GM19238 (cell line): Measurements from ENCODE around the gene SNRPF.
"Not testable (repeated sequence)": the region's sequence is repeated elsewhere in the genome, so short reads cannot be mapped to it uniquely, and the experiment has no call there.

Source experiments
- DNase-seq: peaks from one replicate; pipeline ENCODE4 v3.0.0; 2011; ENCODE audit warnings: low spot score; ENCODE audit not compliant: insufficient read length

Gene SNRPF

DNA sequence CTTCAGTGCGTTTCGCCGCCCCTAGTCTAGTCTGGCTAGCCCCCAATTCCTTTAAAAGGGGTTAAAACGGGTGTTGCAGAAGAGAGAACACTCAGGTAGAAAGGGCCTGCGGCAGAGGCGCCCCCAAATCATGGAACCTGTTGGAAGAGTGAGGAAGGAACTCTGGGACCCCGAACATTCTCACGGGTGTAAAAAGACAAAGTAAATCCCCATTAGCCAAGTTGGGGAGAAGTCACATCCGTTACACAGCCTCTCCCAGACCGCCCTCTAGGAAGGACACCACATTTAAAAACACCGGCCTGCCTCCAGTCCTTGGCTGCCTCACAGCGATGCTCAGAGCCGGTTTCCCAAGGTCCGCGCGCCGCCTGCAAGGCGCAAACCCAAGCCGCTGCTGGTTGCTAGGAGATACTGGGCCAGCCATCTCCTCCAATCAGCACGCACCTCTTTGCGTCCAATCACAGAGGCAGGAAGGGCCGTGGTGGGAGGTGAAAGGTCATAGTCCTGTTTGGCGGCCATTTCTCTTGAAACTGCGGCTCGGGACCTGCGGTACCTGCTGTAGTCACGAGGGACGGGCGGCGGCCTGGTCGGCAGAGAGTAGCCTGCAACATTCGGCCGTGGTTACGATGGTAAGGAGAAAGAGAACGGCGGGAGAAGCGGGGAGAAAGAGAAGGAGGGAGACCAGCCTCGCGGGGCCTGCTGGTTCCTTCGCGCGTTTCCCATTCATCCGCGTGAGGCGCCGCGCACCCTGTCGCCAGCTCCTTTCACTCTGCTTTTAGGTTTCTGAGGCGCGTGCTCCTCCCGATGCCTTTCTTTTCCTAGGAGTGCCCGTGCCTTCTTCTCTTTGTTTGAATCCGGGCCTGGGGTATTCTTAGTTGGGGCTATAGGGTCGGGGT lies at the start of gene SNRPF:
SNRPF (plus strand) TSS at position 502 of the 893 bp plus-strand sequence; CDS start at position 624, 122 bp downstream.
- peak; percentile 92 for DNase-seq

DNA sequence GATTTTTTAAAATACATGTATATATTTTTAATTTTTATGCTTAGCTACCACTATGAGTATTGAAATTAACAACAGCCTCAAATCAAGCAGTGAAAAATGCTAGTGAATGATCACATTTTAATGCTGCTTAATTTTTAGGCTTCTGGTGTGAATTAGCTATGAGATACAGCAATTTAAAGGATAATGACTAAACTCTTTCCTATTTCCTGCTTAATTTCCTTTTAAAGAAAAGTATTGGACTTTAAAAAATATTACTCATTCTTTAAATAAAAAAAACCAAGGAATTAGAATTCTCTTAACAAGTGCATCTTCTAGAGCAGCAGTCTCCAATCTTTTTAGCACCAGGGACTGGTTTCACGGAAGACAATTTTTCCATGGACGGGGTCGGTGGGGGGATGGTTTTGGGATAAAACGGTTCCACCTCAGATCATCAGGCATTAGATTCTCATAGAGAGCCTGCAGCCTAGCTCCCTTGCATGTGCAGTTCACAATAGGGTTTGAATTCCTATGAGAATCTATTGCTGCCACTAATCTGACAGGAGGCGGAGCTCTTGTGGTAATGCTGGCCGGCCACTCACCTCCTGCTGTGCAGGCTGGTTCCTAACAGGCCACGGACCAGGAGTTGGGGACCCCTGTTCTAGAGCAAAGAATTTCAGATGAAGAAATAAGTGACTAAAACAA lies 49.6 kb upstream of the SNRPF start:
- no peak for DNase-seq

DNA sequence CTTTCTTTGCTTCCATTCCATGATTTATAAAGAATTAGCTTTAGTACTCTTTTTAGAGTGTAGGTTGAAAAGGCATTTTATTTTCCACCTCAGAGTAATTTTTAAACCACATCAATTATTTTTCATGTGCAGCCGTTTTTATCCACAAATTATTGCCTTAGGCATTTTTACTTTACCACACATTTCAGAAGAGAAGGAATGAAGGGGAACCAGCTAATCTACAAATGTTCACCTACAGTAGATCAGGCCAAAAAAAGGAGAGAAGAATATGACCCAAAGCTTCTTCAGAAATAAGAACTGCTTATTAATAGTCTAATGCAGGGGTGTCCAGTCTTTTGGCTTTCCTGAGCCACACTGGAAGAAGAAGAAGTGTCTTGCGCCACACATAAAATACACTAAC lies 48.3 kb upstream of the SNRPF start:
- no peak for DNase-seq

DNA sequence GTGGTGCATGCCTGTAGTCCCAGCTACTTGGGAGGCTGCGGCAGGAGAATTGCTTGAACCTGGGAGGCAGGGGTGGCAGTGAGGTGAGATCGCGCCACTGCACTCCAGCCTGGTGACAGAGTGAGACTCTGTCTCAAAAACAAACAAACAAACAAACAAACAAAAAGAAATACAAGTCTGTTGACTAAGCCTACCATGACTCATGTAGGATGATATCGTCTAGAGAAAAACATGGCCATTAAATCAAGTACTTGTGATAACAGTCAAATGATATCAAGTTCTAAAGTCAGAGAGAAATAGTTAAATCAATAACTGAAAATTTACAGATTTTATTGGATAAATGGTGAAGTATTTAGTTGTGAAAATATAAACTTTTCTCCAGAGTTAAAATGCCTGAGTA lies 46.6 kb upstream of the SNRPF start:
- not testable (repeated sequence) for DNase-seq

DNA sequence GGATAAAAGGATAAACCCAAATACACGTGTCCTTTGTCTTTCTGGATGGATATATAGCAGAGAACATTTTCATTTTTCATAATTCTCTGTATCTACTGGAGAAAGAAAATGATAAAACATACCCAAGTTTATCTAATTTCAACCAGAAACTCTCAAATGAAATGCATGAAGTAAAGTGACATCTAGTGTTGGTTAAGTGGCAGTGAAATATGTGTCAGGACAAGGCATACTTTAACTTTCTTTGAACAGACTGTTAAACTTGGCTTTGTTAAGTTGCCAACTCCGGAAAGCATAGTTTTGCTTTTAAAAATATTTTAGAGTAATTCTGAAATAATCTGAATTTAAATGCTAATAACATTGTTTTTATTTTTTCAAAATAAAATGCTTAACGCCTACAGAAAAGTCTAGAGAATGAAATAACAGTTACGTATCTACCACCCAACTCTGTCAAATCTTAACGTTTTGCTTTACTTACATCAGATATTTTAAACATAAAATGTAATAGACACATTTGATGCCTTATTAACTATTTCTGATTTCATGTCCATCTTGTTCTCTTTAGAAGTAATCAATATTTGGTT lies 43.0 kb upstream of the SNRPF start:
- no peak for DNase-seq

DNA sequence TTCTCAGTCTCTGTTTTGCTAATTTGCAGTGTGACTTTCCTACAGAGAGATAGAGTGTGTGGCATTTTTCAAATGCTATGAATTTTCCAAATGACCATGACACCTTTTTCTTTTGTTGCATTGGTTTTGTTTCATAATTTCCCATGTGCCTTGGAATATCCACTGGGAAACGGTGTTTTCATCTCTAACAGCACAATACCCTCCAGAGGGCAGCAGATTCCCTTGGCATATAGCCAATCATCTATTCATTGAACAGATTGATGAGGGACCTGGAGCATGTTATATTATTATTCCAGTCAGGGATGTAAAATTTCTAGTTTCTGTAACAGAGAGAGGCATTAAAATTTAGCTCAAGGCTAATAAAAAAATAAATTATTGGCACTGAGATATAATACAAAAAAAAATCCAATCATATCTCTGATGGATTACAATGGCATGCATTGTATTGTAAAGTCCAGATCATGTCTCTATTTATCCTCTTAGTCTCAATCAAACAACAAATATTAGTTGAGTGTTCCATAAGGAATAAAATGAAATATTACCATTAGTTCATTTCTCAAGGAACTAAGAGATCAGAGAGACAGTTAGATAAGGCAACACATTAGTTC lies 38.6 kb upstream of the SNRPF start:
- no peak for DNase-seq

DNA sequence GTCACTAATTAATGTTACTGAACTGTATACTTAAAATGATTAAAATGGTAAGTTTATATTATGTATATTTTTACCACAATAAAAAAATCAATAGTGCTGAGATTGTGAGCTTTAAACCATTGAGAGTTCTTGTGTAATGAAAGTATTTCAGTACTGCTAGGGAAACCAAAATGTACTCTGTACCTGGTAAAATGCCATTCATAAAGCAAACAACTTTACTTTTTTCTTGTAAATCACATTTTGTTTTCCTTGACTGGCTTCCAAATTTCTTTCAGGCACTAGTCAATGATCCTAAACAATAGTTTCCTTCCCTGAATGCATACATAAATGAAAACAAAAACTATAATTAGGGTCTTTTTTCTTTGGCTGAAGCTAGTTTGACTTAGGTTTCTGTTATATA lies 29.4 kb upstream of the SNRPF start:
- DNase-seq = no peak

DNA sequence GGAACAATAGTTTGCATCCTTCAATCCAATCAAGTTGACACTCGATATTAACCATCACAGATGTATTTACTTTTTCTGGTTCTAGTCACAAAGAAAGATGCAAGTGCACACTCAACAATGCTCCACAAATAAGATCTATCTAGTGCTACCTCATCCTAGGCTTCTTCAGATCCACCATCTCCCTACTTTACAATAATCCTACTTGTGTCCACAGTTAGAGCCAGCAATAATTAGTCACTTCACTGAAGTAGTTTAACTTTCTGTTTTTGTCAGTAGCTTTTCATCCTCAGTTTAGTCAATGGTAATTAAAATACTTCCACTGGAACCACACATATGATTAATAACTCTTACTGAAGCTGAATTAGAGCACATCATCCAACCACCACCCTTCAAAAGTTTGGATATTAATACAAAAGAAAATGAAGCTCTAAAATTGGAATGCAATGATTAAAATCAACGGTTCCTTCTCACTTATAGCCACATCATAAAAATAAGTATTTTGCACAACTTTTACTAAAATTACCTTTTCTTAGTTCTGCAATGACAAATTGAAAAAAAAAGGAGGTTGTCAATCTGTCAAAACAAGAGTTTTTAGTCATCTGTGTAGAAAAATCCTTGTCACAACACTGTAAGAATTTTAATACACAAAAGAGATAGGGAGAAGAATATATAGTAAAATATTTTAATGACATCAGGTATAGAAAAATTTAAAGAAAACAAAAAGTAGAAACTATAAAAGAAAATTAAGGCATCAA lies 28.2 kb upstream of the SNRPF start:
- DNase-seq = no peak

DNA sequence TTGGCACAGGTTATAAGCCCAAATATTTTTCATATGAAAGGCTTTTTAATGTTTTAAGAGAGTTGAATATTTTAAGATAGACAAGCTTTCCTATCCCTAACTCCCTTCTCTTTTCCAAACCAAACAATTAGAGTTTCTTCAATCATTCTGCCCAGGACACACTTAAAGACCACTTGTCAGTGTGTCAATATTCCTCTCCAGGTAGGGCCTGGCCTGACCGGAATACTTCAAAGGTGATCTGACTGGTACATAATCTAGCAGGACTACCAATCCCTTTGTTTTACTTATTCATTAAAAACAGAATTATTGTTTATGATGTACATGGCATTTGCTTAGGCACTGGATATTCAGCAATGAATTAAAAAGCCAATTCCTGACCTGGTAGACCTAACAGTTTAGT lies 24.2 kb upstream of the SNRPF start:
- DNase-seq = no peak

DNA sequence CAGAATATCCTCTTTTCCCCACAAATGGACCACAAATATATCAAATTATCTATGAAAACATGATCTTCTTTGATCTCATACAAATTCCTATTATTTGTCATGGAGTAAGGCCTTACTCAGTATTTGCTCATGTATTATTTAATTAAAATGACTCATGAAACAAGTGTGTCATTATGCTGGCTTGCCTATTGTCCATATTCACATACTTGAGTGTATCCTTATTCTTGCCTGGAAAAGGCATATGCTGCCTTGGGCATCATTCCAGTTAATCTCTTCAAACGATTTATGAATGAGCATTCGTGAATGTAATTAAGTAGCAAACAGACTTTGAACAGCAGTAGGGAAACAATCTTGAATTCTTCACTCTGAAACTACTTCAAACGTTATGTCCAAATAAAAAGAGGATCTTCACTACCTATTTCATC lies 22.6 kb upstream of the SNRPF start:
- no peak for DNase-seq

DNA sequence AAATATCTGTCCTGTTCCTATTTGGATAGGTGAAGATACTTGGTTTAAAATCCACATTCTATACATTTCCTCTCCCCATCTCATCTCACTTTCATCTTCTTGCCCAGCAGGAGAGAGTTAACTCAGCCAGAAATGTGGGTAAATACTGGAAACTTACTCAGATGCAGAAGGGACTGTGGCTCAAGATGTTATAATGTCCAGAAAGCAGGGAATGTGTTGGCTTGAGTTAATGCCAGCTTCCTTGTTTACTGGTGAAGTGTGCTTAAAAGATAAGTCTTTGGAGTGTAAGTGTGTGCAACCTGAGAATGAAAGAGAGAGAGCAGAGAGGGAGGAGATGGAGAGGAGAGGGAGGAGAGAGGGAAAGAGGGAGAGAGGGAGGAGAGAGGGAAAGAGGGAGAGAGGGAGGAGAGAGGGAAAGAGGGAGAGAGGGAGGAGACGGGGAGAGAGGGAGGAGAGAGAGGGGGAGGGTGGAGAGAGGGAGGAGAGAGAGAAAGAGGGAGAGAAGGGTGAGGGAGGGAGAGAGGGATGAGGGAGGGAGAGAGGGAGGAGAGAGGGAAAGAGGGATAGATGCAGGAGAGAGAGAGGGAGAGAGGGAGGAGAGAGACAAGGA lies 22.0 kb upstream of the SNRPF start:
- no peak for DNase-seq

DNA sequence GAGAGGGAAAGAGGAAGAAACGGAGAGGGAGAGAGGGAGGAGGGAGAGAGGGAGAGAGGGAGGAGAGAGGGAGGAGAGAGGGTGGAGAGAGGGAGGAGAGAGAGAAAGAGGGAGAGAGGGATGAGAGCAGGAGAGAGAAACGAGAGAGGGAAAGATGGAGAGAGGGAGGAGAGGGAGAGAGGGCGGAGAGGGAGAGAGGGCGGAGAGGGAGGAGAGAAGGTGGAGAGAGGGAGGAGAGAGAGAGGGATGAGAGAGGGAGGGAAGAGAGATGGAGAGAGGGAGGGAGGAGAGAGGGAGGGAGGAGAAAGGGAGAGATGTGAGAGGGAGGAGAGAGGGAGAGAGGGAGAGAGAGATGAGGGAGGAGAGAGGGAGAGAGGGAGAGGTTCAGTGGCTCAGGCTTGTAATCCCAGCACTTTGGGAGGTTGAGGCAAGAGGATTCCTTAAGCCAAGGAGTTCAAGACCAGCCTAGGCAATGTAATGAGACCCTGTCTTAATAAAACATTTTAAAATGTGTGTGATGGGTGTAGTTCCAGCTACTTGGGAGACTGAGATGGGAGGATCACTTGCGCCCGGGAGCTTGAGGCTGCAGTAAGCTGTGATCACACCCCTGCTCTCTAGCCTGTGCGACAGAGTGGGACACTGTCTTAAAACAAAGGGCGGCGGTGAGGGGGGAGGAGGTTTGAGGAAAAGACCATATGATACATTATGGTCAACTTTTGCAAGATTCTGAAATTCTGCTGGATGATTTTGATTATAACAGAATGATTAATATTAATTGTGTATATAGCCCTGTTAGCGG lies 21.3 kb upstream of the SNRPF start:
- DNase-seq = no peak

DNA sequence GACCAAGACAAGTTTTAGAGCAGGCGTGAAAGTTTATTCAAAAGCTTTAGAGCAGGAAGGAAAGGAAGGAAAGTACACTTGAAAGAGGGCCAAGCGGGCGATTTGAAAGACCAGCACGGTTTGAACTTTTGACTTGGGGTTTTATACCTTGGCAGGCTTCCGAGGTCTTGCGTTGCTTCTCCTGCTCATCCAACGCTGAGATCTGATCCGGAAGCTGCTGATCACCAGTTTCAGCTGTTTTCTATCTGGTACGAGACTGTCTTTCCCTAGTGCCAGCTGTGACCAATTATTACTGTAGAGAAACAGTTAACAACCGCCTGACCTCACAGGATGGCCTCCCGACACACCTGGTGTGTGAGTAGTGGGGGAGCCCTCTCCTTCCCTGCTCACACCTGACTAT lies 20.6 kb upstream of the SNRPF start:
- no peak for DNase-seq

DNA sequence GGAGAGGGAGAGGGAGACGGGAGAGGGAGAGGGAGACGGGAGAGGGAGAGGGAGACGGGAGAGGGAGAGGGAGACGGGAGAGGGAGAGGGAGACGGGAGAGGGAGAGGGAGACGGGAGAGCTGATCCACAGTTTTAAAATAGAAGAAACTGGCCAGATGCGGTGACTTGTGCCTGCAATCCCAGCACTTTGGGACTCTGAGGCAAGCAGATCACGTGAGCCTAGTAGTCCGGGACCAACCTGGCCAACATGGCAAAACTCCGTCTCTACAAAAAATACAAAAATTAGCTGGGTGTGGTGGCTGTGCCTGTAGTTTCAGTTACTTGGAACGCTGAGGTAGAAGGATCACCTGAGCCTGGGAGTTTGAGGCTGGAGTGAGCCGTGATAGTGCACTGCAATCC lies 16.3 kb upstream of the SNRPF start:
- not testable (repeated sequence) for DNase-seq

DNA sequence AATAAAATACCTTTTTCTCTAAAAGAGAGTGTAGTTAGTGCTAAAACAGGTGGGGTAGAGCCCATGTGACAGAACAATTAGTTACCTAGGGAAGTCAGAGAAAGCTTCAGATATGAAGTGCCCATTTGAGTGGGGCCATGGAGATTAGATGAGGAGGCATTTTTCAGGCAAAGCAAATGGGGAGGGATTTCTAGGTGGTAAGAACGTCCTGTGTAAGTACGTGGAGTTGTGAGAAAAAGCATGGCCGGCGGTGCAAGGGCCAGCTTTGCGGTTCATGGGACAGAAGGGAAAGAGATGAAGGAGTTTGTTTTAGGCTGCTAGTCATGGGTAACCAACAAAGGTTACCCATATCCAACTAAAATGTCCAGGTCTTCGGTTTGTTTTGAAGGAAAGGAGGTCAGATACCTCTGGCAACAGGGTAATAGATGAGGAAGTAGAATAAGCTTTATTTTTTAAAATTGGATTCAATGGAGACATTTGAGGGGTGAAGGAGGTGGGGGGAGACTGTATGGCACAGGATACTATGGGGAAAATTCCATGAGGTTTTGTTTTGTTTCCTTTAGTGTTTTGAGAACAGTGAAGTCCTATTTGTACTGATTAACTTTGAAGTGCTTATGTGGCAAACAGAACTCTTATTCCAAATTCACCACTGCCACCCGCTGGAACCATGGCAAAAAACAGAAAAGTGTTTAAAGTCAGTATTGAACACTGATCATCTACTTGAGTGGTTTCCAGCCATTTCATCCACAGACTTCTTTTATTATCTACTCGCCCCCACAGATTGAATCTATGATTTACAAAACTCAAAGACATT lies 10.0 kb upstream of the SNRPF start:
- DNase-seq = no peak

DNA sequence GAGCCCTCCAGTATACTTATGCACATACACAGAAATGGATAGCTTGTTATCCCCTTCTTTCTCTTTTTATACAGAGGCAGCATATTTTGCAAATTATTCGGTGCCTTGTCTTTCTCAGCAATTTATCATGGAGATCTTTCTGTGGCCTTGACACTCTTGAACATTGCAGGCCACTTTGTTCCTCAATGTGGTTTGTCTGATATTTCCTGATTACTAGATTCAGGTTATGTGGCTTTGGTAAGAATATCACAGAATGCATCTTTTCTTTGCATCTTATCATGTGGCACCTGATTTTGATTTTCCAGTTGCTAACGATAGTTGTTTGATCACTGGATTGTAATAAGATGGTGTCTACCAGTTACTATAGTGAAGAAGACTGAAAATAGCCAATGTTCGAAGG lies 7.1 kb upstream of the SNRPF start:
- no peak for DNase-seq

DNA sequence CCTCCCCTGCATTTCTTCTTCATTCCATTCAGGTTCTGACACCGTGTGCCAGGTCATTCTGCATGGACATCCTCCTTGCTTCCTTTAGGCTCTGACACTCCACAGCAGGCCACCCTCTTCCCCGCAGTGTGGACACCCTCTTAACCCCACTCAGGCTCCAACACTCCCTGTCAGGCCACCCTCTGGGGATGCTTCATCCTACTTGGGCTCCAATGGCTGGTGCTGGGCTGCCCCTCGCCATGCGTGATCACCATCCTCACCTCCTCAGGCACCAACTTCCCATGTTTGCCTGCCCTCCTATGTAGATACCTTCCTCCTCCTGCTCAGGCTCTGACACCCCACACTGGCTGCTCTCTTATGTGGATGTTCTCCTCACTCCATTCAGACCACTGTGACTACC lies 6.6 kb upstream of the SNRPF start:
- DNase-seq = no peak

DNA sequence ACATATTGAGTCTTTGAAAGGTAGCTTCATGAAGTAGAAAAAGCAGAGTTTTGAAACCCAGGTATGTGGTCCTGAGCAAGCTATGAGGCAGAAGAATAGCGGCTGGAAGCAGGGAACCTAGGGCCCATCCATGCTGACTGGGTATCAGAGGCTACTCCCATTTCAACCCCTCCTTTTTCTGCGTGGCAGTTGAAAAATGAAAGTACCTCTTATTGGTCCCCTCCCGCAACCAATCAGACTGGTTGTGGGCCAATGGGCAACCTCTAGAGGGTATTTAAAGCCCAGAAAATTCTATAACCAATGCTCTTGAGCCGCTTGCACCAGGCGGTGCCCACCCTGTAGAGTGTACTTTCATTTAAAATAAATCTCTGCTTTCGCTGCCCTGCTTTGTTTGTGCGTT lies 1.6 kb upstream of the SNRPF start:
- no peak for DNase-seq

DNA sequence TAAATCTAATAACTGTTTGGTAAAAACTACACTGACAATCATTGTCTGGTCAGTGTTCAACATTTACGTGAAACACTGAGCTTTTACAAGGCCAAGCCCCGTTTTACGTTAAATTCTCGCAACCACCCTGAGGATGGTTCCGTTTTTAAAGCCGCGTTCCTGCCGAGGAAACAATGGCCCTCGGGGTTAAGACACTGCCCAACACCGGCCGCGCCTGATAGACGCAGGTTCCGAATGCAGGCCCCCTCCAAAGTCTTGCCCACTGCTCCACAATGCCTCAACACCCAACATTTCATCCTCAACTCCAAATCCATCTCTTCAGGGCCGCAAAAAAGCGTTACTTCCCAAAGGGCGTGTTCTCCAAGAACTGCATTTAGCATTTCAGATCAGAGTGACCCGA lies 953 bp upstream of the SNRPF start:
- no peak for DNase-seq
